ENCODE data around the gene SHISA5. TPM values are rescaled to one million over a fixed set of nuclear protein-coding genes. Genes with fewer than 3 reads are reported as not detected.

The SHISA5 gene
- total and polyA plus RNA-seq, 2 of the 4 experiments (the other 2 are of a cell fraction) = 82.3 to 162 TPM

GRCh38 chr3:48511551-48511950 lies 7.6 kb upstream of the SHISA5 start:
- Histone ChIP-seq H4K20me1 (ENCODE audit: insufficient read depth, low read length) (no peaks in the 10 kb centered on the region), H3K18ac (ENCODE audit: low read depth, low read length) (no peak overlapping the region), H2AK5ac (ENCODE audit: low read depth, low read length) (no peak overlapping the region), H4K91ac (ENCODE audit: insufficient read depth, low read depth, low read length) (no peak overlapping the region), H2BK20ac (ENCODE audit: low read depth, low read length) (no peak overlapping the region), H3K4me3 (ENCODE audit: insufficient read depth, low read depth, low read length) (no peak overlapping the region), H4K5ac (ENCODE audit: low read depth, low read length) (no peak overlapping the region), H3K27me3 (ENCODE audit: control insufficient read depth, insufficient read depth, low read length) (no peaks in the 10 kb centered on the region), H2AFZ (replicated peaks; ENCODE audit: low read length, poor library complexity) (no peak overlapping the region), H3K9ac (ENCODE audit: low read depth, low read length) (no peak overlapping the region), H3K4ac (ENCODE audit: low read depth, low read length) (no peak overlapping the region), H3K9me3 (ENCODE audit: control insufficient read depth, insufficient read depth, low read length) (no peaks in the 10 kb centered on the region), H3K4me2 (ENCODE audit: low read depth, low read length) (no peak overlapping the region), H2BK120ac (ENCODE audit: low read depth, low read length) (no peak overlapping the region), H3K36me3 (ENCODE audit: control insufficient read depth, insufficient read depth, low read length) (no peaks in the 10 kb centered on the region), H4K8ac (ENCODE audit: low read depth in 2 of 2, low read length in 2 of 2) (no peak overlapping the region), H3K27ac (ENCODE audit: insufficient read depth, low read length) (no peak overlapping the region), H2BK15ac (ENCODE audit: low read depth, low read length) (no peak overlapping the region), H2AK9ac (replicated peaks; ENCODE audit: low read depth, low read length, poor library complexity) (no peak overlapping the region), H2BK5ac (ENCODE audit: low read depth, low read length, poor library complexity, severe bottlenecking) (no peak overlapping the region), H3K14ac (replicated peaks; ENCODE audit: low read depth, low read length) (no peak overlapping the region), H3K23ac (ENCODE audit: low read depth, low read length) (no peak overlapping the region), H3K79me1 (ENCODE audit: low read depth in 1 of 2, low read length in 2 of 2) (no peaks in the 10 kb centered on the region), H3K9me1 (ENCODE audit: insufficient read depth, low read length) (no peaks in the 10 kb centered on the region), H3K56ac (ENCODE audit: extremely low read depth, insufficient read depth, low read length) (no peak overlapping the region), H3K4me1 (ENCODE audit: control insufficient read depth, insufficient read depth, low read length) (no peaks in the 10 kb centered on the region)
- TF ChIP-seq MAFK (IDR thresholded peaks at IDR 0.05; ENCODE audit: low read depth, low read length) = 0 out of 2 replicates have a peak, but pooled peaks have one; percentile 43
- no peak for TF ChIP-seq RFX5 (IDR thresholded peaks at IDR 0.05; ENCODE audit: low read depth, low read length)
- POLR2A ChIA-PET (ENCODE audit: unreplicated experiment) = no interaction called here
- dilution Hi-C loops (cut with HindIII; ENCODE audit: low sequenced_read_pairs, unreplicated experiment) = no loop called here
- intact Hi-C loops (cut with micrococcal nuclease) = no loop called here
- WGBS, 2 experiments (ENCODE audit: extremely low coverage in 2 of 2, insufficient read length in 1 of 2) = no CpG with 5 or more reads among the region's 4 CpGs
- no peak for DNase-seq
- CTCF ChIA-PET = no interaction called here
- BruUV-seq (replicated peaks) = no TSS peak
- in situ Hi-C loops (cut with MboI; ENCODE audit: low sequenced_read_pairs) = no loop called here
- ATAC-seq (ENCODE audit: low read depth) = no peak
